A673 (cell line): ENCODE data around the gene POLD4. TPM values are rescaled to one million over a fixed set of nuclear protein-coding genes. Genes with fewer than 3 reads are reported as not detected.
A peak's percentile ranks its signal among the peaks of the same experiment; 100 is the strongest.

ENCODE experiments used
- BruUV-seq: library from RNA; stranded (reverse); fragments of 400-500 nt; replicated peaks from 2 replicates; lab custom pipeline; 2021; lab: Mats Ljungman, UMichigan
- CTCF ChIA-PET: fragments of 300-600 bp; sonication (Branson Sonifier 250); formaldehyde crosslinking; loops from one replicate; lab custom pipeline; 2022; ENCODE audit warnings: antibody characterized with exemption; lab: Charles Lee
- POLR2A ChIA-PET: fragments of 300-600 bp; sonication (Branson Sonifier 250); formaldehyde crosslinking; loops from one replicate; lab custom pipeline; 2022; ENCODE audit warnings: antibody characterized with exemption; ENCODE audit not compliant: low non-redundant PET; lab: Charles Lee
- DNase-seq: peaks from one replicate; pipeline ENCODE4 v3.0.0-alpha.2; 2015; ENCODE audit warnings: low spot score
- H3K27ac ChIP-seq: fragments of 200-600 bp; sonication (generic); 2 replicates; pipeline ENCODE4 v1.5.1; 2016; ENCODE audit warnings: mixed run types, low read depth, mild to moderate bottlenecking, mixed read lengths, antibody characterized with exemption, low read length; ENCODE audit not compliant: poor library complexity, severe bottlenecking
- H3K27me3 ChIP-seq: fragments of 200-600 bp; sonication (generic); replicated peaks from 2 replicates; pipeline ENCODE4 v1.6.1; 2017; ENCODE audit warnings: mixed run types, low read depth, mild to moderate bottlenecking, mixed read lengths, antibody characterized with exemption, low read length; ENCODE audit not compliant: insufficient read depth, poor library complexity
- H3K36me3 ChIP-seq: fragments of 200-600 bp; sonication (generic); 2 replicates; pipeline ENCODE4 v1.6.1; 2016; ENCODE audit warnings: mixed run types, mild to moderate bottlenecking, mixed read lengths, antibody characterized with exemption, low read length; ENCODE audit not compliant: insufficient read depth, poor library complexity, severe bottlenecking
- H3K4me1 ChIP-seq: fragments of 200-600 bp; sonication (generic); 2 replicates; pipeline ENCODE4 v1.6.1; 2017; ENCODE audit warnings: mixed run types, mild to moderate bottlenecking, mixed read lengths, antibody characterized with exemption, low read length; ENCODE audit not compliant: insufficient read depth, poor library complexity, severe bottlenecking
- H3K4me3 ChIP-seq: fragments of 200-600 bp; sonication (generic); 2 replicates; pipeline ENCODE4 v1.5.1; 2016; ENCODE audit warnings: low read depth, mixed run types, mild to moderate bottlenecking, mixed read lengths, low read length; ENCODE audit not compliant: poor library complexity, severe bottlenecking
- H3K9me3 ChIP-seq: fragments of 200-600 bp; sonication (generic); 2 replicates; pipeline ENCODE4 v1.6.1; 2016; ENCODE audit warnings: mixed run types, low read depth, mild to moderate bottlenecking, mixed read lengths, antibody characterized with exemption, low read length; ENCODE audit not compliant: poor library complexity, severe bottlenecking
- EZH2 ChIP-seq: fragments of 200-600 bp; sonication (generic); IDR thresholded peaks from 2 replicates; pipeline ENCODE4 v1.6.1; 2017; ENCODE audit warnings: borderline replicate concordance, low read depth, mild to moderate bottlenecking, mixed read lengths, antibody characterized with exemption, low read length; ENCODE audit not compliant: poor library complexity, severe bottlenecking
- intact Hi-C: fragments of 100-400 bp; cut with micrococcal nuclease; formaldehyde crosslinking; loops from one replicate; pipeline ENCODE4 v1.10.0; 2022; ENCODE audit not compliant: unreplicated experiment
- total RNA-seq: library from RNA; stranded (reverse); gene quantifications from 2 replicates; pipeline ENCODE4 v1.2.3, GENCODE V29; 2021
- TF ChIP-seq, protein P1 (sequence below): fragments of 300-800, 200-600 bp; sonication (generic); conservative IDR thresholded peaks from 2 replicates; pipeline ENCODE4 v1.5.1; 2017; ENCODE audit warnings: low read depth, mild to moderate bottlenecking, antibody characterized with exemption, low read length, moderate library complexity, mixed read lengths

The POLD4 gene
- total RNA-seq, 1 experiment from 2014 or later = 13.2 TPM

DNA sequence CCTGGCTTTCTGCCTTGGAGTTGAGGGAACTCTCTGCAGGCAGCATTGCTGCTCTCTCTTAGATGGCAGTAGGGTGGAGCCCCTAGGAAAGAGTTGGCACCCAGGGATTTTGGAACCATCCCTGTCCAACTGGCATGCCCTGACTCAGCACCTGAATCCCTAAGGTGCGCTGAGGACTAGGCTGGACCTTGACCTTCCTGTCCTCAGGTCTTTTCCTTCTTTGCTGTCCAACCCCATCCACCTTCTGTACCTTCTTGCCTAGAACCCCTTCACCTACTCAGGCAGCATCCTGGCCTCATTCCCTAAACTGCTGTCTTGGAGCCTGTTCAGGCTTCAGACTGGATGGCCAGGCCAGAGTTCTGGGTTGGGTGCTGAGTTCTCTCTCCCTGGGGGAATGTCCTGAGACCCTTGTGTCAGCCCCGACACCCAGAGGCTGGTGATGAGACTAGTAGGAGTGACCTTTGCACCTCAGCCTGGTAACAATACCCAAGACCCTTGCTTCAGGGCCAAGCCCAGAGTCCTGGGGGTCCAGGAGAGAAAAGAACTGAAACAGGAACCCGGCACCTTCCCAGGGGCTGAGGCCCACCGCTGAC lies 2.5 kb upstream of the POLD4 start:
- TF ChIP-seq, protein P1, sequence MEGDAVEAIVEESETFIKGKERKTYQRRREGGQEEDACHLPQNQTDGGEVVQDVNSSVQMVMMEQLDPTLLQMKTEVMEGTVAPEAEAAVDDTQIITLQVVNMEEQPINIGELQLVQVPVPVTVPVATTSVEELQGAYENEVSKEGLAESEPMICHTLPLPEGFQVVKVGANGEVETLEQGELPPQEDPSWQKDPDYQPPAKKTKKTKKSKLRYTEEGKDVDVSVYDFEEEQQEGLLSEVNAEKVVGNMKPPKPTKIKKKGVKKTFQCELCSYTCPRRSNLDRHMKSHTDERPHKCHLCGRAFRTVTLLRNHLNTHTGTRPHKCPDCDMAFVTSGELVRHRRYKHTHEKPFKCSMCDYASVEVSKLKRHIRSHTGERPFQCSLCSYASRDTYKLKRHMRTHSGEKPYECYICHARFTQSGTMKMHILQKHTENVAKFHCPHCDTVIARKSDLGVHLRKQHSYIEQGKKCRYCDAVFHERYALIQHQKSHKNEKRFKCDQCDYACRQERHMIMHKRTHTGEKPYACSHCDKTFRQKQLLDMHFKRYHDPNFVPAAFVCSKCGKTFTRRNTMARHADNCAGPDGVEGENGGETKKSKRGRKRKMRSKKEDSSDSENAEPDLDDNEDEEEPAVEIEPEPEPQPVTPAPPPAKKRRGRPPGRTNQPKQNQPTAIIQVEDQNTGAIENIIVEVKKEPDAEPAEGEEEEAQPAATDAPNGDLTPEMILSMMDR = no peak
- no peak for TF ChIP-seq EZH2
- intact Hi-C loops = no loop called here
- no peaks in the 10 kb centered on the region for H3K9me3 ChIP-seq
- no peak for DNase-seq
- peaks cover 25% of the 10 kb centered on the region for H3K4me1 ChIP-seq
- H3K27ac ChIP-seq = no peak overlapping the region
- no TSS peak for BruUV-seq
- no peaks in the 10 kb centered on the region for H3K36me3 ChIP-seq
- no peak overlapping the region for H3K4me3 ChIP-seq
- POLR2A ChIA-PET = no interaction called here
- no peaks in the 10 kb centered on the region for H3K27me3 ChIP-seq
- CTCF ChIA-PET = interaction anchor here (0.6 to 3.4 kb wide), 6 partner anchors 9 to 81 kb away, joined by 3 to 62 read pairs (median 8); partner anchors contain the start of gene PPP1CA

DNA sequence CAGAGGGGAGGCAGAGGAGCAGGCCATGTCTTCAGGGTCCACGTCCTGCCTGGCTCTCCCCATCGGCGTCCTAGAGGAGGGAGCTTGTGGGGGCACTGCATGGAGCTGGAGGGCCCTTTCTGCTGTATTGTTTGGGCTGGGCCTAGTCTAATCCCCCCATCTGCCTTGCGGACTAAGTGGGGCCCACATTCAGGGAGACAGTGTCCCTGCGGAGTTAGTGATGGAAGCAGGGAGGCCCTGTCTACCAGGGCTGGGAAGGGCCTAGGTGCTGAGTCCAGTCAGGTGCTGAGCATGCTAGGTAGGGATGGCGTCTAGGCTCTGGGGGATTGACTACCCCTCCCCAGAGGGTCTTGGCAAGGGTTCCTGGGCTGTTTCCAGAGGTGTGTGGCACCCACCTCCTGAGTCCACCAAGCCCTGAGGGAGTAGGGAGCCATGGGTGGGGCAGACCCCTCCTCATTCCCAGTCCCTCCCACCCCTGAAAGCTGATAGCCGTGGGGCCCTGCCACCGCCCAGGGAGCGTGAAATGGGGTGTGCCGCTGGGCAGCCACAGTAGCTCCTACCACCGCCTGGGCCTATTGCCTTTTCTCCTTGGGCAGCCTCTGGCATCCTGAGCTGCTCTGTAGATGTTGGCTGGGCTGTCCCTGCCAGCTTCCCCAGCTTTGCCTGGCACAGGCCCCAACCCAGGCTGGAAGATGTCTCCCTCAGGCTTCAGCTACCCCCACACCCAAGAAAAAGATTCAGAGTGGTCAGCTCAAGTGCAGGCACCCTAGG lies 1.9 kb upstream of the POLD4 start:
- no peak overlapping the region for H3K4me3 ChIP-seq
- no TSS peak for BruUV-seq
- peak overlapping the region; percentile 91 for H3K27ac ChIP-seq
- peaks cover 25% of the 10 kb centered on the region for H3K4me1 ChIP-seq
- CTCF ChIA-PET = interaction anchor here (0.6 to 3.4 kb wide), 5 partner anchors 16 to 80 kb away, joined by 7 to 62 read pairs (median 9); partner anchors contain the start of gene PPP1CA
- TF ChIP-seq, protein P1 = no peak
- TF ChIP-seq EZH2 = no peak
- POLR2A ChIA-PET = no interaction called here
- no peaks in the 10 kb centered on the region for H3K36me3 ChIP-seq
- H3K27me3 ChIP-seq = no peaks in the 10 kb centered on the region
- no peaks in the 10 kb centered on the region for H3K9me3 ChIP-seq
- DNase-seq = no peak
- intact Hi-C loops = no loop called here

DNA sequence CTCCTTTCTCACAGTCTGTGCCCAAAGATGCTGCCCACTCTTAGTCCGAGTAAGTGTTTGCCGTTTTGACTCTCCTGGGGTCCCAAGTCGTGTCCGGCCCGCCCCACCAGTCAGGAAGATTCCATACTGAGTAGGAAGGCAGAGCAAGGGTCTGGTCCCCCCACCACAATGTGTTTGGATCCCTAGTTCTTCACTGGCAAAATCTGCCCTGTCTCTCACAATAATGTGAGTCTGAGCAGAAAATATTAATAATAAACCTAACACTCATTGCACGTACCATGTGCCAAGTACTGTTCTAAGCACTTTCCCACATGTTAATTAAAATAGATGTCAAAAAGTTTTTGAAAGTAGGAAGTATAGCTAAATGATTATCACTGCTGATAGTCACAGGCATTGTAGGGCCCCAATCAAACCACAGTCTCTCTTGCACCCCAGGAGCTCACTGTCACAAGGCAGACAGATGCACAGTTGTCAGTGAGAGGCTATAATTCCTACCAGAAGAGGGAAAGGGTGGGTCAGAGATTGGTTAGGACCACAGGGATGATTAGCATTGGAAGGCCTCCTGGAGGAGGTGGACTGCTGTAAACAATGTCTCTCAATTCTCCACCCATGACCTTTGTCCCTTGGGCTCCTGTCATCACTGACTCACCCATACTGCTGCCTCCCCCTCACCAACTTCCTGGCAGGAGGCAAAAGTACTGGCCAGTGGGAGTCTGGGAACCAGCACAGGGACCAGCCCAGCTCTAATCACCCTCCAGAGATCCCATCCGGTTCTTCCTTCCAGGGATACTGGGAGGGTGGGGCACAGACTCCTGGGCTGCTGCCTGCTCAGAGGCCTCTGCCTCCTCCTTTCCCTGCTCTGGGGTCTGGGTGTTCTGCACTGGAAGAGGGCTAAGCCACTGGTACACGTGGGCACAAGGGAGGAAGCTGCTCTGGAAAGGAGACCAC lies 1.0 kb upstream of the POLD4 start:
- no peaks in the 10 kb centered on the region for H3K36me3 ChIP-seq
- H3K27ac ChIP-seq = peak overlapping the region; percentile 91
- H3K4me1 ChIP-seq = peaks cover 25% of the 10 kb centered on the region
- POLR2A ChIA-PET = no interaction called here
- no TSS peak for BruUV-seq
- CTCF ChIA-PET = interaction anchor here (4.1 kb wide), 1 partner anchor 28 kb away, joined by 78 read pairs; no protein-coding TSS in a partner anchor
- intact Hi-C loops = loop anchor here (5.0 kb wide), 1 partner anchor 153 kb away; the partner anchor contains the start of genes CDK2AP2 and PITPNM1
- H3K9me3 ChIP-seq = no peaks in the 10 kb centered on the region
- no peak for DNase-seq
- H3K27me3 ChIP-seq = no peaks in the 10 kb centered on the region
- TF ChIP-seq, protein P1 = no peak
- no peak for TF ChIP-seq EZH2
- peak overlapping the region; percentile 90 for H3K4me3 ChIP-seq
